NCI-H226 (cell line): ENCODE results near the gene CLDN20.

Source experiments
- DNase-seq: peaks from one replicate; pipeline ENCODE4 v3.0.0-alpha.2; 2015

Gene CLDN20

DNA sequence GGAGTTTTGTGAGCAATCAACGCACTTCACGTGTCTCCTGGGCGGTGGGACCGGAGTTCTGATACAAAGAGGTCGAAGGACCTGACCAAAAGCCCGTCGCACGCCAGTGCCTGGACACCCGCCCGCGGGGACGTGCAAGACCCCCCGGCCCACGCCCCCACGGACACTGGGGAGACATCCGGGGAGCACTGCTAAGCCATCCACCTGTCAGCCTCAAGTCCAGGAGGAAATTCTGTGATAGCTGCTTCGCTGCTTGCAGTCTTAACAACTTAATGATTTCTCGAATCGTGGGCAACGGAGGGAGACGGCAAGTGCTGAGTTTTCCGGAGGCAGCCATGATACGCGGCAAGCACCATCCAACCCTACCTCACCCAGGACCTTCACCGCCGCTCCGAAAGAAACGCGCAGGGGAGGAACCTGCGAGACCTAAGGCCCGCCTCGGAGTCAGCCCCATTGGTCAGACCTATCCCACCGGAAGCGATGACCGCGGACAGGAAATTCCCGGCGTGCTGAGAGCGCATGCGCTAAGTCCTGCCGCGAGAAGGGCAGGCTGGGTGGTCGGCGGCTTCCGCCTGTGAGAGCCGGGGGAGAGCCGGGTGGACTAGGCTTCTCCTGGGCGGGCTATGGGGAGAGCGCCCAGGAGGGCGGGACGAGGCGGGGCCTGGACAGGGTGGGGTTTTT lies 50.4 kb downstream of the CLDN20 start, which contains the start of gene TFB1M:
TFB1M (minus strand) TSS at position 393 of the 681 bp plus-strand sequence; CDS start at position 337, 56 bp downstream.
- DNase-seq = peak; percentile 98

DNA sequence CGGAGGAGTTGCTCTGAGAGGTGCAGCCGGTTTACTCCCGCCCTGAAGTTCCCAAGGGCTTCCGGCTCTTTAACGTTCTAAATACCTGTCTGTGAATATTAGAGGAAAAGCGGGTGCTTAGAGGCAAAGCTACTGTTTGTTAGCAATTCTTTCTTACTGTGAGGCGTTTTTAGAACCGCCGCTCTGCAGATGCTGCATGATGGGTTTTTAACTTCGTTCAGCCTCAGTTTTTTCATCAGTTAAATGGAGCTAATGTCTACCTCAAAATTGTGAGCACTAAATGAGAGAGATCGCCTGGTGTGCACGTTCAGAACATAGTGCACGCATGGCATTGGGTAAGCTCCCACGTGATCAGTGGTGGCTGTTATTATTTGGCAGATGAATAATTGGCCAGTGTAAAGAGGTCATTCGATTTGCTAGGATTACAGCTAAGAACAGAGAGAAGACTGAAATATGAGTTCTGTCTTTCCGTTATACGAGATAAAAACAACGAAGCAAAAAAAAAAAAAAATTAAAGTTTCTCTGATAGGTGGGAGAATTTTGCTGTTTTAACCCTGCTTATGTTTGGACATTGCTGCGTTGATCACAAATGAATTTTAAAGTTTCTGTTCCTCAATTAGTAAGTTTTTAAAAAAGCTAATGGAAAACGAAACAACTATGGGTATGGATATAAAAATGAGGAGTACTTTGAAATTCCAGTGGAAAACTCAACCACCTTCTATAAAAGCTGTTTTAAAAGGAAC lies 51.1 kb downstream of the CLDN20 start:
- DNase-seq = no peak

DNA sequence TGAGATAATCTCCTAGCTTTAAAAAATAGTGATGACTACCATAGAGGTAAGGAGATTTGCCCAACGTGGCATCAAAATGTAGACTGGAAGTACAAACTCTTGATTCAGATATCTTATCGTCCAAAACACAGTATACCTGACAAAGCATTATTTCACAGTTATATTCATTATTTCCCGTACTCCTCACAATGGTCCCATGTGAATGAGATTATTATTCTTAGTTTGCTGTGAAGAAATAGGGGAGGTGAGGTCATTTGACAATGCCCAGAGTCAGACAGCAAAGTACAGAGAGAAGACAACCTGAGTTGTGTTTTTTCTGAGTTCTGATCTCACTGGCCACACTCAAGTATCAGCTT lies 51.7 kb downstream of the CLDN20 start:
- no peak for DNase-seq

DNA sequence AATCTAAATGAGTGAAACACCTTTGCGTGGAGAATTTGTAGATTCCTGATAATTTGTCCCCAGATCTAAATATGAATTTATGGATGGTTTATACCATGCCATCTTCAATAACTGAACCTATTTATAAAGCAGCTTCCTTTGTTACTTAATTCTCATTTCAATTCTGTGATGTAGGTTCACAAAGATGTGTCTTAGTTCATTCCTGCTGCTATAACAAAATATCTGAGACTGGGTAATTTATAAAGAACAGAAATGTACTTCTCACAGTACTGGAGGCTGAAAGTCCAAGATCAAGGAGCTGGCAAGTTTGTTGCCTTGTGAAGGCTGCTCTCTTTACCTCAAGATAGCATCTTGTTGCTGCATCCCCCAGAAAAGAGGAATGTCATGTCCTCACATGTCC lies 52.6 kb downstream of the CLDN20 start:
- DNase-seq = no peak

DNA sequence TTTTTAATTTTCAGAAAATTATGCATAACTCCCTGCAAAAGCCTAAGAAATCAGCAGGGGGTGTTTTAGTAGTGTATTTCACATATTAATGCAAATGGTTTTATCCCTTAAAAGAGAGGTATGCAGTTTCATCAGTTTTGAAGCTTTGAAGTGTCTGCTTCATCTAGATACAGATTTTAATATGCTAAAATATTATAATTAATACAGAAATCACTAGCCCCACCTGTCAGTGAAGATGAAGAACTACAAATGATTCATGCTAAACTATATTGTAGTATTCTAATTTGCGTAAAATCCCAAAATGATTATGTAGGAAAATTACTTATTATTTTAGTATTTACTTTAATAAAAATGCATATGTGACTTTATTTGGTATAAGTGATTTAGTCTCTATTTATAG lies 53.4 kb downstream of the CLDN20 start:
- no peak for DNase-seq

DNA sequence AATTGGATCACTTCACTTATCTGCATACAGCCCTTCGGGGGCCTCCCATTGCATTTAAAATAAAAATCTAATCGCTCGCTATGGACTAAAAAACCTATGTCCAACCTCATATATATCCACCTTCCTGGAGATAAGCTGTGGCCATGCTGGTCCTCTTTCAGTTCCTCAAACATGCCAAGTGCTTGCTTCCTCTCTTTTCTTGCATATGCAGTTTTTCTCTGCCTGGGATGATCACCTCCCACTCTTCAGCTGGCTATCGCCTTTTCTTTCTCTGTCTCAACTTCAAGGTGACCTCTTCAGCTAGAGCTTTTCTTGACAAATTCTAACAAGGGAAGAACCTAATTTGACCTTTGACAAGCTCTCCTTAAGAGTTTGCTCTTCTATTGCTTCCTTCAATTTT lies 56.1 kb downstream of the CLDN20 start:
- no peak for DNase-seq

DNA sequence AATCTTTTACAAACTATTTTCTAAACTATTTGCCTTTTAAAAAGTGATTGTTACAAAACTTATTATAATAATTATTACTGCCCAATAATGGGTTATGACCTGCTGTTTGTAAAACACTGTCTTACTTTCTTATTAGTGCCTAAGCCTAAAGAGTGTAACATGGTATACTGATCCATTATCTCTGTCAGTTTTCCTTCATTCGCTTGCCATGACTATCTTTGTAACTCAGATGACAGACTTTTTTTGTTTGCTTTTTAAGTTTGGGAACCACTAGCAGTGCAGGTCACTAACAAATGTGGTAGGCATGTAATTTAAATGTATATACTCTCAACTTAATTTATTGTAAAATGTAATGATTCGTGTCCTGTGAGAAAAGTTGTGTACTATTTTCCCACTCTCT lies 60.4 kb downstream of the CLDN20 start:
- DNase-seq = no peak

DNA sequence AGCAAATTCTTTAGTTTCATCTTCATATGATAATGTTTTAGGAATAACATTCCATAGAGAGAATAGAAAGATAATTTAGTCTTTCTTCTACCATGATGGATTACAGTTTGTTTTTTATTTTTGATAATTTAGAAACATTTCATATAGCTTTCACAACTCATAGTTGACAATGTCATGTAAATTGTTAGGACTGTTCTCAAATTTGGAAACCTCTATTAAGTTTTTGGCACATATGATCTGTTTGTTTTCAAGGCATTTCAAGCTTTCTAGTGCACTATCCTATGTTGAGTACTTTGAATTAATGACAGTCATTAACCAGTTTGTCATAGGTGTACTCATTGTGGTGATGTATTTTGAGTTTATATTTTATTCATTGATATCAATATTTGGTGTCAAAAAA lies 61.2 kb downstream of the CLDN20 start:
- no peak for DNase-seq

DNA sequence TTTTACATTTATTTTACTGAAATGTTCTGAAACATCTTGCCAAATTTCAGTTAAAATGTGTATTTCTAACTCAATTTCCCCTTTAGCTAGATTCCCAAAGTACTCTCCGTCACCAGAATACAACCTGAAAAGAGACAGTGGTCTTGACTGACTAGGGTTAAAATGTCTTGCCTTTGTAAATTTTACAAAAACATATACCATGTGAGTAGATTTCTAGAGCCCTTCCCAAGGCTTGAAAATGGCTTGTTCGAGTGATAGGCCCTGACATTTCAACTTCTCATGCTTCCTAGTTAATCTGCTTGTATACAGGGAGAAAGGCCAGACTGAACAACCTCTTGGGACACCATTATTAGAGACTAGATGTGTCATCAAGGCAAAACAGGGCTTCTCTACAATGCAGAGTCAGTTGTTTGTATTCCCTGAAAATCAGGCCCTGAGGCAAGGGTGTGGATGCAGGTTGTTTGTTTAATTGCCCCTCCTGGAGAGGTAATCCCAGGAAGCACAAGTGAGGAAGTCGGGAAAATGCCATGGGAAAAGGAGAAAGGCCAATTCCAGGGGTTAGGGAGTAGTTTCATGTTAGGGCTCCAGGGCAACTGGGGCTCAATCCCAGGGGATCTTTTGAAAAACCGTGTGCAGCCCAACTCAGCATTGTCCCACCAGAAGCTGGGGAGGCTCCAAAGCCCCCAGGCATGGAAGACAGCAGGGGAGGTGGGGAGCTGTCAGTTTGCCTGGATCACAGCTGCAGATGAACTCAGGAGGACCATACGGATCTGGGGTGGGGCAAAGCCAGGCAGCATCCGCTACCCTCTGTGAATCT lies 62.1 kb downstream of the CLDN20 start:
- DNase-seq = no peak
